ENCODE results near the gene CDR2L.

CDR2L gene

GRCh38 chr17:75047398-75048098, 60.1 kb downstream of the CDR2L start:
- Histone ChIP-seq H3K4me1 (peaks cover 0 to 32% (median 23%) of the 10 kb centered on the region in 4 donors), H3K27ac (peak overlapping the region; percentile 97 to 99), H3K27me3 (no peaks in the 10 kb centered on the region), H3K9me3 (no peaks in the 10 kb centered on the region), H3K36me3 (peaks cover 3 to 22% (median 15%) of the 10 kb centered on the region in 3 donors), H3K4me3 (peak overlapping the region; percentile 82 to 94)
- DNase-seq: peak; percentile 33 to 73
- TF ChIP-seq, protein P1, sequence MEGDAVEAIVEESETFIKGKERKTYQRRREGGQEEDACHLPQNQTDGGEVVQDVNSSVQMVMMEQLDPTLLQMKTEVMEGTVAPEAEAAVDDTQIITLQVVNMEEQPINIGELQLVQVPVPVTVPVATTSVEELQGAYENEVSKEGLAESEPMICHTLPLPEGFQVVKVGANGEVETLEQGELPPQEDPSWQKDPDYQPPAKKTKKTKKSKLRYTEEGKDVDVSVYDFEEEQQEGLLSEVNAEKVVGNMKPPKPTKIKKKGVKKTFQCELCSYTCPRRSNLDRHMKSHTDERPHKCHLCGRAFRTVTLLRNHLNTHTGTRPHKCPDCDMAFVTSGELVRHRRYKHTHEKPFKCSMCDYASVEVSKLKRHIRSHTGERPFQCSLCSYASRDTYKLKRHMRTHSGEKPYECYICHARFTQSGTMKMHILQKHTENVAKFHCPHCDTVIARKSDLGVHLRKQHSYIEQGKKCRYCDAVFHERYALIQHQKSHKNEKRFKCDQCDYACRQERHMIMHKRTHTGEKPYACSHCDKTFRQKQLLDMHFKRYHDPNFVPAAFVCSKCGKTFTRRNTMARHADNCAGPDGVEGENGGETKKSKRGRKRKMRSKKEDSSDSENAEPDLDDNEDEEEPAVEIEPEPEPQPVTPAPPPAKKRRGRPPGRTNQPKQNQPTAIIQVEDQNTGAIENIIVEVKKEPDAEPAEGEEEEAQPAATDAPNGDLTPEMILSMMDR (IDR thresholded peaks at IDR 0.05): no peak
- intact Hi-C loops (cut with DNase I; ENCODE audit: low total_unique reads): no loop called here

DNA sequence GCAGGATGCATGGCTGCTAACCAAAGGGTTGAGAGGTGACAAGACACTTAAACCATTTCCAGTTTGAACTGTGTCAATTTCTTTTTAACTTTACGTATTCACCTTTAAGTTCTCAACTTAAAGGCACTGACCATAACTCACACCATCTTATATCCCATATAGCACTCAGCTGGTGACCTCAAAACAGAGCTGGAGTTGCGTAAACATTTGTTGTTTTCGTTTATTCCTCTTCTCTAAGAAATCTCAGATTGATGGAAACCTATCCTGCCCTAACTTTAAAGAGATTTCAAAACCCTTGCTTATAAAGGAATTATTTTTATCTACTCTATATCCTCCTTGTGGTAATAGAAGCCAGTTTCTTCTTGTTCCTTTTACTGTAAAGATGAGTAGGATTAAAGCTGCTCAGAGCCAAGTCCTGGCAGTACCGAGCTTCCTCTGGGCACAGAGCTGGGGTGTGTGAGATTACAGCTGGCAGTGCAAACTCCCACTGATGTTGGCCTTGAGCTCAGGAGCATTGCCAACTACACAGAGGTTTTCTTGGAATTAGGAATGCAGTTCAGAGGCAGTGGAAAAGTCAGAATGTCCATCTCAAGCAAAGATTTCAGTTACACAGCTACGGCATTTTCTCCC, 60.9 kb downstream of the CDR2L start:
- intact Hi-C loops (cut with DNase I; ENCODE audit: low total_unique reads): no loop called here
- DNase-seq: peak; percentile 35 to 73
- TF ChIP-seq, protein P1 (IDR thresholded peaks at IDR 0.05): no peak
- H3K36me3 ChIP-seq: peaks cover 11 to 29% (median 22%) of the 10 kb centered on the region in 3 donors
- no peaks in the 10 kb centered on the region for H3K9me3 ChIP-seq
- no peaks in the 10 kb centered on the region for H3K27me3 ChIP-seq
- H3K4me3 ChIP-seq: peak overlapping the region; percentile 82 to 94
- peak overlapping the region; percentile 97 to 99 for H3K27ac ChIP-seq
- H3K4me1 ChIP-seq: peaks cover 0 to 32% (median 23%) of the 10 kb centered on the region in 4 donors

- DNase-seq: no peak
- Histone ChIP-seq H3K4me3 (no peak overlapping the region), H3K36me3 (peaks cover 17 to 36% (median 27%) of the 10 kb centered on the region in 3 donors), H3K27me3 (no peaks in the 10 kb centered on the region), H3K4me1 (peaks cover 0 to 32% (median 23%) of the 10 kb centered on the region in 4 donors), H3K27ac (peak overlapping the region; percentile 97 to 99), H3K9me3 (no peaks in the 10 kb centered on the region)
- TF ChIP-seq, protein P1 (IDR thresholded peaks at IDR 0.05): no peak
- intact Hi-C loops (cut with DNase I; ENCODE audit: low total_unique reads): no loop called here
Observed at GRCh38 chr17:75049057-75049456, 61.6 kb downstream of the CDR2L start.

GRCh38 chr17:75049706-75050105, 62.3 kb downstream of the CDR2L start:
- no peaks in the 10 kb centered on the region for H3K27me3 ChIP-seq
- peaks cover 23 to 42% (median 31%) of the 10 kb centered on the region in 3 donors for H3K36me3 ChIP-seq
- TF ChIP-seq, protein P1 (IDR thresholded peaks at IDR 0.05): no peak
- no peak overlapping the region for H3K27ac ChIP-seq
- intact Hi-C loops (cut with DNase I; ENCODE audit: low total_unique reads): no loop called here
- H3K4me3 ChIP-seq: no peak overlapping the region
- peak in 1 of 2 donors; percentile 13 for DNase-seq
- no peaks in the 10 kb centered on the region for H3K9me3 ChIP-seq
- peaks cover 0 to 29% (median 23%) of the 10 kb centered on the region in 4 donors for H3K4me1 ChIP-seq

GRCh38 chr17:75051941-75052340, 64.5 kb downstream of the CDR2L start:
- TF ChIP-seq, protein P1 (IDR thresholded peaks at IDR 0.05): no peak
- no peak overlapping the region for H3K27ac ChIP-seq
- peak in 1 of 2 donors; percentile 12 for DNase-seq
- no peaks in the 10 kb centered on the region for H3K27me3 ChIP-seq
- intact Hi-C loops (cut with DNase I; ENCODE audit: low total_unique reads): no loop called here
- H3K9me3 ChIP-seq: no peaks in the 10 kb centered on the region
- no peak overlapping the region for H3K4me3 ChIP-seq
- peaks cover 30 to 56% (median 31%) of the 10 kb centered on the region in 3 donors for H3K36me3 ChIP-seq
- H3K4me1 ChIP-seq: peaks cover 0 to 21% (median 15%) of the 10 kb centered on the region in 4 donors
